Stimulated activated CD8-positive, alpha-beta memory T cell treated with anti-CD3 and anti-CD28 coated beads, Interleukin-15, amount 100 ng/mL, for 48 hours (primary cell): ENCODE measurements around the gene ULBP1.
"Not testable (repeated sequence)": the region's sequence is repeated elsewhere in the genome, so short reads cannot be mapped to it uniquely, and the experiment has no call there.

Experiments
- DNase-seq, 2 donors: peaks; one replicate each; pipeline ENCODE4 v3.0.0-alpha.2; 2020; ENCODE audit warnings: low read depth in 2 of 2

The ULBP1 gene

DNA sequence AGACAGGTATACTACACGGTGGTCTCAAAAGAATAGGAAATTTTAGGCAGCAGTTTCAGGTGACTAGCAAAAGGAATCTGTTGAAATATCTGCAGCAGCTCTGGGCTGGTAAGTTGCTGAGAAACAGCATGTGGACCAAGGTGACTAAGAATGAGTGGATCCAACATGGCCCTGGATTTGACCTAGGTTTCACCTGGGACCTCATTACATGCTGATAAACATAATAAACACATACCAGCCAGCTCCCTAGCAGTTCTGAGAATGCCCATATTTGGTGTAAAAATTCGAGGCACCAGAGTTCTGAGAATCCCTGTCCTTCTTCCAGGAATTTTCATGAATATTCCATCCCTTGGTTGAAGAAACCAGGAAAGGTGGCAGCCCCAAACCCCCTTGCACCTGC is 10.4 kb upstream of the ULBP1 start:
- DNase-seq = not testable (repeated sequence)

DNA sequence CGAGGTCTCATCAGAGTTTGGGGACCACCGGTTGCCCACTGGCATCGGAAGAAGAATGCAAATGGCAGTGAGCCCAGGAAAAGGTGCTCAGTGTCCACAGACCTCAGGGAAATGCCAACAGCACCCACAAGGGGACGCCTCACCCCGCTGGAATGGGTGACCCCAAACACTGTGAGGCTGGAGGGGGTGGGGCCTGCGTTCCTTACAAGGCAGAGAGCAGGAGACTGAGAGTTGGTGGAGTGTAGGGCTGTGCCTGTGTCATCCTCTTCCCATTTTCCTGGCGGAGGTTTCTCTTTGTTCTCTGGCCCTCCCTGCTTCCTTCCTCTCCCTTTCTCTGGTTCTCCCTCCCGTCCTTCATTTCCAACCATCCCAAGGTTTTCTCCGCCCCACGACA is 9.8 kb upstream of the ULBP1 start:
- DNase-seq = not testable (repeated sequence)

DNA sequence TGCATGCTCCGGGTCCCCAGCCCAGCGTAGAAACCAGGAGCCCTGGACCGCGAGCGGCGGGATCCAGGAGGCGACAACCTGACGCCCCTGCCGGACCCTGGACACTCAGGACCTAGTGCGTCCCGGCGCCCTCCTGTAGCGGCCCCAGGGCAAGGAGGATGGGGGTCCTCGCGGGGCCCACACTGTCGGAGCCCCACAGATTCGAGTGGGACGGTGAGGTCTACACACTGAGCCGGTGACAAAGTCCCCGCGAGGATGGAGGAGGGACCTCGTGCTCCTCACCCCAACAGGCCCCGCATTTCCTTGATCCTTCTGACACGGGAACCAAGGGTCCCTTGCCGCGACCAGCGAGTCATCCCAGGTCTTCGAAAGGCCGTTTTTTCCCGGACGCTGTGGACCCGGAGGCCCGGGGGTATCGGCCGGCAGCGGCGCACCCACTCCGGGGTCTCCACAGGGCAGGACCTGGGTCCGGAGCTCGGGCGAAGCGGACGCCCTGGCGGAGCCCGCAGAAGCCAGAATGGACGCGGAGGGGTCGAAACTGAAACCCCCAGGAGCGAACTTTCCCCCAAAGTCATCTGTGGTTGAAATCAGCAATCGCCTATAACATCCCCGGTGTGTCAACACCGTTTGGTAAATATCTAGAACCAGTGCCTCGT is 9.3 kb upstream of the ULBP1 start:
- not testable (repeated sequence) for DNase-seq

DNA sequence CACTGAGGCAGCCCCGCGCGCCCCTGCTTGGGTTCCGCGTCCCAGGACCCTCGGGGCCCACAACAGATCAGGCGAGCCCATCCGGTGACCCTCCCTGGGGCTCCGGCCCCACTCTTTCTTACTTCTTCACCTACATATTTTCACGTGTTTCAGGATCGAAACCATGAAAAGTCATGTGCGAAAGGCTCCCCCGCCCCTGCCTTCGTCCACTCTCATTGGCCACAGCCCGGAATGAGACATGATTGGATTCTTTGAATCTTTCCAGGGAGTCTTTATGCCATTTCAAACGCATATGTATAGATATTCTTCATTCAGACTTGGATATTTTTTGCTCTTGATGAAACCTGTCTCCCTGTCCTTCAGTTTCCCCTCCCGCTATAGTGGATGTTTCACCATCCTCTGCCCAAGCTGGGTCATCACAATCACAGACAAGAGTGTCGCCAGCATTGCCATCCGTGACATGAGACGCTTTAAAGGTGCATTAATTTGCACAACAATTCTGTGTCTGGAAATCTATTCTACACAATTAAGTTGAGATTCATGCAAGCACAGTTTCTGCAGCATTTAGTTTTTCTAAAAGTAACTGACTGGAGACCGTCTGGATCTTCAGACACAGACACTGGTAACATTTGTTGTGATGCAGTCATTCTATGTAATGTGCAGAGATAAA is 8.6 kb upstream of the ULBP1 start:
- DNase-seq = not testable (repeated sequence)

DNA sequence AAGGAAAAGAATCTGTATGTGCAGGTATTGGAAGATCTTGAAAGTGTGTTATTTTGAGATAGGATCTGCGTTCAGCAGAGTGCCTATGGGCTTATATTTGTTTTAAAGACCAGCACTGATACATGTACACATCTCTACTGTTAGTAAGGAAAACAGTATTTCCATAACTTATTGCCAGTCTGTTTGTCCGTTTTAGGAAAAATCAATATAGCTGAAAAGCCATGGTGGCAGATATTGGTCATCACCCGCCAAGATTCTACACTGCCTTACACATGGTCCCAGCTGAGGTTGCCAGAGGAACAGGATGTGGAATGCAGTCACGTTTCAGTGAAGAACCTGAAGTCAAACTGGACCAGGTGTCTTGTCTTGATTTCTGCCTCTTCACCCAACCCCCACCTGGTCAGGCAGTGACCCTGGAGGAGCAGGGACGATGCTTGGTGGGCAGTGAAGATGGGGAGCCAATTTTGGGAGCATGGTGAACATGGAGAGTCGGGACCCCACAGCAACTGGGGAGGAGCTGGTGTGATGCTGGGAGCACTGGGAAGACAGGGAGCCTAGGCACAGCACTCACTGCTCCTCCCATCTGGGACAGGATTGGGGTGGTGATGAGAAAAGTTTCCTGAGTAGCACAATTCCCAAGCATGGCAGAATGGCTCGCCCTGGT is 8.0 kb upstream of the ULBP1 start:
- not testable (repeated sequence) for DNase-seq

DNA sequence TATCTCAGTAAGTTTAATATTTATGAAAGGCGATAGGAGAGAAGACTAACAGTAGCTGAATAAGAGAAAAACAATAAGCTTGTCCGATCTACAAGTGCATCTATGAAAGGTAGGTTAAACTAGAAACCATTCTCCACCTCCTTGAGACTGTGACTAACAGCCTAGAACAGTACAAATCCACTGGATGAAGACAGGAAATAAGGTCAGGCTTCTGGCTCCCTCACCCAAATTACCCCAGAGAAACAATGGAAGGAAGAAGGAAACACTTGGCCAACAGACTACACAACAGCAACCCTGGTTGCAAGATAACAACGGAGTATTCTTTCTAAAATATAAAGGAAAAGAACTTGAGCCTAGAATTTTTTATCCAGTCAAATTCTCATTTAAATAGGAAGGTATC is 5.6 kb upstream of the ULBP1 start:
- not testable (repeated sequence) for DNase-seq

DNA sequence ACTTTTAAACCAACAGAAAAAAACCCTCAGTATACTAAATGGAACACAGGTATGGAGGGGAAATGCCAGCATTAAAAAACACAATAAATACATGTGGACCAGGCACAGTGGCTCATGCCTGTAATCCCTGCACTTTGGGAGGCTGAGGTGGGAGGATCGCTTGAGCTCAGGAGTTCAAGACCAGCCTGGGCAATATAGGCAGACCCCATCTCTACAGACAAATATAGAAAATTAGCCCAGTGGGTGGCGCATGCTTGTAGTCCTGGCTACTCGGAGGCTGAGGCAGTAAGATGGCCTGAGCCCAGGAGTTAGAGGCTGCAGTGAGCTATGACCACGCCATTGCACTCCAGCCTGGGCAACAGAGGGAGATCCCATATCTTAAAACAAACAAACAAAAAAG is 3.9 kb upstream of the ULBP1 start:
- not testable (repeated sequence) for DNase-seq

DNA sequence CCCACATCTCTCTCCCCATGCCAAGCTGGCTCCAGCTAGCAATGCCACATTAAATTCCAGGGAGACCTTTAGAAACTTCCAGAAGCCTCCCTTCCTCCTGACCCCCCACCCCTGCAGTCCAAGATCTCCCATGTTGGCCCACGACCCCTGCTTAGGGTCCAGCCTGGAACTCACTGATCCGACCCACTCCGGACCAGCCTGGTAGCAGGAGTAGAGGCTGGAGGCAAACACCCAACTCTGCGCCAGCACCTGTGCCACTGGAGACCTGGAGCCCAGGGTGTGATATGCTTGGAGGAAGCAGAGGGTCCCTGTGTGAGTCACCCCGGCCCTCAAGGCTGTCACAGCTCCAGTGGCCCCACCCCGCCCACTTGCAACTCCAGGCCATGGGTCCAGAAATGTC is 3.3 kb upstream of the ULBP1 start:
- no peak for DNase-seq

DNA sequence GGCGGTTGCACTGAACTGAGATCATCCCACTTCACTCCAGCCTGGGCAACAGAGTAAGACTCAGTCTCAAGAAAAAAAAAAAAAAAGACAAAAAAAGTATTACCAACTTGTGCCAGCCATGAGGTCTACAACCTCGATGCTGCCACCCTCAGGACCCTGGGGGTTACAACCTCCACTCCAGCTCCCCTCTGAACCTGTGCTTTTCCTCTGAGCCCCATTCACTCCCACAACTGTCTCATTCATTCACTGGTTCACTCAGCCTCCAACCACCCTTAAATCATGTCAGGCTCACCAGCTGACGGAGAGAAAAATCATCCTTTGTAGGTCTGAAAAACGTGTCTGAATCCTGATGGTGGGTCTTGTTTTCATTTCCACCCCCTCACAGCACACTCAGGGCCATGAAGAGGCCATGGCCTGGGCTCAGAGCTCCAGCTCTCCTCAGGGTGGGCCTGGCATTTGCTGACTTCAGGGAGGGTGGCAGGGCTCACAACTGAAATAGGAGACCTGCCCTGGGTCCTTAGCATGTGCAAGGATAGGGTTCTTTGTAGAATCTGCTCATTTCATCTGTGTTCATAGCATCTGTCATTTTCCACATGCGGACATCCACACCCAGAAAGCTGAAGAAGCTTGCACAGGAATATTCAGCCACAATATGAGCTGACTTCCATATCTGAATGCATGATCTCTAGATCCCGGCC is 1.9 kb upstream of the ULBP1 start:
- DNase-seq = no peak

DNA sequence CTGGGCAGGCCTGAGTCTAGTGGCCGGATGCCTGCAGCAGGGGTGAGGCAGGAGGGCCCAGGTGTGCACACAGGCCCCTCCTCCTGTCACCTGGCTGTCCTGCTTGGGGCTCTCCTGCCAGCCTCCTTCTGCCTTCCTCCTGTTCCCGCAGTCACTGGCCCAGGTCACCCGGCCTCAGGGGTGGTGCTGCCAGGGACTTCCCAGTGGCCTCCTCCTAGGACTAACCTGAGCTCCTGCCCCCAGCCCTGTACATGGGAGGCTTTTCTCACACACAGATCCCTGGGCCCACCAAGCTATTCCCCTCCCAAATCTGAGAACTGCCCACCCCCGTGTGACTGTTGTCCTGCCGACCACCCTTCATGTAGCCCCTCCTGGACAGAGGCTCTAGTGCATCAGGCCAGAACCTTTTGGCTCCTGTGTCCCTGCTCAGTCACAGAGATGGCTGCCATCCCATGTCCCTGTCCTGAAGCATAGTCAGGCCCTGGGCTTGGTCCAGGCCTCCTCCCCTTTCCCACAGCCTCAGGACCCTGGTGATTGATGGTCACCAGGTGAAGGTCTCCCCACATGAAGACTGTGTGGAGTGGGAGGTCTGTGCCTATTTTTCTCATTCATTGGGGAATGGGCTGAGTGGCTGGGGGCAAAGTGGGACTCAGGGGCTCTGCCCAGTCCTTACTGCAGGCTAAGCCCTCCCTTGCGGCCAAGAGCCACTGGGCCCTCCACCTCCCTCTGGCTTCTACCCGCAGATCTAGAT is 1.1 kb upstream of the ULBP1 start:
- DNase-seq = no peak

DNA sequence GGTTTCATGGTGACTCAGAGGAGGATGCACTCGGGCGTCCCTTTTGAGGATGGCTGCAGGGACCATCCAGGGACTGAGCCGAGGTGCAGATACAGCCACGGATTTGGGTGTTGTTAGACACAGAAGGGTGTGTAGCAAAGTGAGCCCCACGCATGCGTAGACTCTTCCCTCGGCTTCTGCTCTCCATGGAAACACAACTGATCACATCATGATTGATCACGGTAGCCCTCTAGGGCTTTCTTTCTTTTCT is 606 bp upstream of the ULBP1 start:
- DNase-seq = no peak

DNA sequence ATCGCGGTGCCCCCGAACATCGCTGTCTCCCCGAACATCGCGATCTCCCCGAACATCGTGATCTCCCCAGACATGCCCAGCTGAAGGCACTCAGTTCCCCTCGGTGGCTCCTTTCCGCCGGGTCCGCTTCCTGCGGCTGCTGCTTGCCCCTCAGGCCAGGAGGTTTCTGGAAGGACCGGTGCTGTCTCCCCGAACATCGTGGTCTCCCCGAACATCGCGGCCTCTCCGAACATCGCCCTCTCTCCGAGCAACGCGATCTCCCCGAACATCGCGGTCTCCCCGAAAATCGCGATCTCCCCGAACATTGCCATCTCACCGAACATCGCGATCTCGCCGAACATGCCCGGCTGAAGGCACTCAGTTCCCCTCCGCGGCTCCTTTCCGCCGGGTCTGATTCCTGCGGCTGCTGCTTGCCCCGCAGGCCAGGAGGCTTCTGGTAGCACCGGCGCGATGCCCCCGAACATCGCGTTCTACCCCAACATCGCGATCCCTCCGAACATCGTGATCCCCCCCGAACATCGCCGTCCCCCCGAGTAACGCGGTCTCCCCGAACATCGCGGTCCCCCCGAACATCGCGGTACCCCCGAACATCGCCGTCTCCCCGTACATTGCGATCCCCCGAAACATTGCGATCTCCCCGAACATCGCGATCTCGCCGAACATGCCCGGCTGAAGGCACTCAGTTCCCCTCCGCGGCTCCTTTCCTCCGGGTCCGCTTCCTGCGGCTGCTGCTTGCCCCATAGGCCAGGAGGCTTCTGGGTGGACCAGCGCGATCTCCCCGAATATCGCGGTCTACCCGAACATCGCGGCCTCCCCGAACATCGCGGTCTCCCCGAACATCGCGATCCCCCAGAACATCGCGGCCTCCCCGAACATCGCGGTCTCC is 808 bp downstream of the ULBP1 start:
- DNase-seq = no peak

DNA sequence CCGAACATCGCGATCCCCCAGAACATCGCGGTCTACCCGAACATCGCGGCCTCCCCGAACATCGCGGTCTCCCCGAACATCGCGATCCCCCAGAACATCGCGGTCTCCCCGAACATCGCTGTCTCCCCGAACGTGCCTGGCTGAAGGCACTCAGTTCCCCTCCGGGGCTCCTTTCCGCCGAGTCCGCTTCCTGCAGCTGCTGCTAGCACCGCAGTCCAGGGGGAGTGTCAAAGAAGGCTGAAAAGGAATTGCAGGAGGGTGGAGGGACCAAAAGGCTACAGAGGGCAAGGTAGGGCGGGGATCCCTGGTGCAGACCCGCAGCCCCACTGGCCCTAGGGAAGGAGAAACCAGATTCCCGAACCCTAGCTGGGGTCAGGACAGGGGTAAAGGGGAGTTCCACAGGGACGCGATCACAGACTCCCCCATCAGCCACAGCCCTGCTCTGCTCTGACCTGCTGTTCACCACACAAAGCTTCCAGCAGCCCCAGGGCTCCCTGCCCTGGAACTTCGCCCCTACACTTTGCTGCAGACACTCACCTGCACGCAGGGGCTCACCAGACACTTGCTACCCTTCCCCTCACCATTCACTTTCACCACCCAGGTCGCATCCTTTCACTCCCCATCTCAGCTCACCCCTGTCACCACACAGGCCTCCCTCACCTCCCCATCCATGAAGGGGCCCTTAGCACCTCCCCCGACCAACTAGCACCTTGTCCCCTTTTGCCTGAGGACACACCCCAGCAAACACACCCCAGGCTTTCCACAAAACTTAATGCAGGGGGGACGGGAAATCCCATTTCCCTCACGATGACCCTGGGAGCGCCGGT is 1.7 kb downstream of the ULBP1 start:
- DNase-seq = no peak

DNA sequence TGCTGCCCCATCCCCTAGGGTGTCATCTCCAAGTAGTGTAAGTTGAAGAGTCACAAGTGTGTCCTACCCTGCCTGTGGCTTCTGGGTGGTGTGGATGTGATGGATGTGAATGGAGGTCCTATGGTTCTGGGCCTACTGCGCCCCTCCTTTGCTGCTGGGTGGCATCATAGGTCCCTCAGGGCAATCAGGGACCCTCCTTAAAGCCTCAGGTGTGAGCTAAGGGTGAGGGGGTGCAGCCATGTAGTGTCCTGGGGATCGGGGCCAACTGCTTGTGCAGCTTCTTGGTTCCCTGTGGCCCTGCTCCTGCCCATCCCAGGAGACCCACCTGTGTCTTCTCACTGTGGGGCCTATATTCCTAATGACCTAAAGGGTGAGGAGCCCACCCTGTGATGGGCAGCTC is 2.6 kb downstream of the ULBP1 start:
- DNase-seq = not testable (repeated sequence)

DNA sequence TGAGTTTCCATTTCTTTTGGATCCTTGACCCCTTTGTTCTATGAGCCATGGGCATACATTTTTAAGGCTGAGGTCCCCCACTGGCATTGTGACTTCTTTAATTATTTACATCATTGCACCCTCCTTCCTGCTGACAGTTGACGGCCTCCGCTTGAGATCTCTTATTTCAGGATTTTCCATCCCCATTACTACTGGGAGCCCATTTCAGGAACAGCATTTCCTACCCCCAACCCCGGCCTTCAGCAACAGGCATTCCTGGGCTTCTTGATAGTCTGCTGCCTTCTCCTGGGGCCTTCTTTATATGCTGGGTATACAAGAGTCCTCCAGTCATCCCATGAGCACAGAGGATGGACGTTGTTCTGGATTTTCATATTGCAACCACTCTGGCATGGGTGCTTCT is 3.8 kb downstream of the ULBP1 start:
- no peak for DNase-seq

DNA sequence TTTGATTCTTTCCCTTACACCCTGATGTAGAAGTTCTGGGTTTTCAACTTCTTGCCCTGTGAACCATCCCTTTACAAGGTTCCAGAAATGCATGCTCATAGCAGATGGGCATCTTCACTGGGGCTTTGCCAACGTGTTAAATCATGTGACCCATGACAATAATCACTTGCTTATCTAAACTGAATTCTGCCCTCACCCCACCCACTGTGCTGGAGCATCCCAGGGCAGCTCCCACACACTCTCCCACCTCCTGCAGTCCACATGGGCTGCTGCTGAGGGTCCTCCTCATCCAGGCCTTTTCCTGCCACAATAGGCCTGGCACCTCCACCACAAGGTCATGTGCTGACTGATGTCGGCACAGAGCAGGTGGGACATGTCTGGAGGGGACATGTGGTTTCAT is 4.3 kb downstream of the ULBP1 start:
- not testable (repeated sequence) for DNase-seq

DNA sequence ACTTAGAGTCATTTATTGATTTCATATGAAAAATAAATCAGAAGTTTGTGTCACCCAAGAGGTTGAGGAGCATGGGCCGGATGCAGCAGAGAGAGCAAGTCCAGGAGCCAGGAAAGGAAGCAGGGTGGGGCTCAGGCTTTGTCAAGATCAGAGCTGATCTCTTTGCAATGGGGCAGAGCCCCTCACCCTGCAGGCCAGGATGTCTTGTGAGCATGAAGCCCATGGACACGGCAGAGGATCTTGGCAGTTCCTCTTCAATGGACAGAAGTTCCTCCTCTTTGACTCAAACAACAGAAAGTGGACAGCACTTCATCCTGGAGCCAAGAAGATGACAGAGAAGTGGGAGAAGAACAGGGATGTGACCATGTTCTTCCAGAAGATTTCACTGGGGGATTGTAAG is 5.2 kb downstream of the ULBP1 start:
- not testable (repeated sequence) for DNase-seq

DNA sequence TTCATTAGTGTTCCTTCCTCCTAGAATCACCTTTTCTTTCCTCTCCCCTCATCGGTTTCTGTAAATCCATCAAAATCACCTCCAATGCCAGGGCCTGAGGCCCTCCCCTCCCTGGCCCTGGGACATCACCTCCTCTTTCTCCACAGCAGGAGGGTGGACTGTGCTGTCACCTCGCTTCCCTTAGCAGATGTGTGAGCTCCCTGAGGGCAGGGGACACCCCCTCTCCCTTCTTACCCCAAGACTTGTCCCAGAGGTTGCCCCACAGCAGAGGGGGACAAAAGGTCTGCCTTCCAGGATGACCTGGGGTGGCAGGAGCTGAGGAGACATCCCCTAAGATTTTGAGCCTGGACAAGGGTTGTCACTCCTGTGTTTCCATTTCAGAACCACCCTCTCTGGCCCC is 5.9 kb downstream of the ULBP1 start:
- DNase-seq = no peak

DNA sequence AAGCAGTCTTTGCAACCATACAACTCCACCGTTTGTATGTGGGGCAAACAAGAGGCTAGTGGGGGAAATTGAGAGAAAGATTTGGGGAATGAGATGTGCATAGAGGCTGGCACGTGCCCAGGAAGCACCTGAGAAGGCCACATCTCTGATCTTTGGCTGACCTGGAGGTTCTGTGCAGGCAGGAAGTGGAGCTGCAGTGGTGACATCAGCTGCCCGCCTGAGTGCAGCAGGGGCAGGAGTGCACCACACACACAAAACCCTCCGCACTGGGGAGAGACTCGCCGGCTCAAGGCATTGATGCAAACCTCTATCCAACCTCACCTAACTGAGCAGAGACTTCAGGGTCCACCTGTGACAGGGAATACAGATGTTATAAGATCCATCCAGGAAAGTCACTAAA is 10.7 kb downstream of the ULBP1 start:
- DNase-seq = not testable (repeated sequence)

DNA sequence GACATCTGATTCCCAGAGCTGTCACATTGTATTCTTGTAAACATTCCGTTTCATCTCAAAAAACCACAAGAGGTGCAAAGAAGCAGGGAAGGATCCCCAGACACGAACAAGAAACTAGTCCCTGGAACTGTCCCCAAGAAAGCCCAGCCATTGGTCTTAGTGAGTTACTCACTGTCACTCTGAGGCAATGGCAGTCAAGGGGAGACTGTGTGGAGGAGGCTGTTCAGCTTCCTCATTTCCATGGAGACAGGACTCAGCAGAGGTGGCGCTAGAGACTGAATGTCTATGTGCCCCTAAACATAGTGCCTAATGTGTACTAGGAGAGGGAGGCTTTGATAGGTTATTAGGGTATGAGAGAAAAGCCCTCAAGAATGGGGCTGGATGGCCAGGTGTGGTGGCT is 11.1 kb downstream of the ULBP1 start:
- no peak for DNase-seq
